HEK293 (cell line): ENCODE data around the gene SLBP.

Experiments used
- CTCF ChIA-PET: fragments of 350-600 bp; formaldehyde crosslinking; extraction: SDS; loops from one replicate; lab custom pipeline; 2021; ENCODE audit warnings: antibody characterized with exemption; lab: Yijun Ruan, JAX
- POLR2A ChIA-PET: fragments of 300-600 bp; formaldehyde crosslinking; extraction: SDS; loops from one replicate; lab custom pipeline; 2020; ENCODE audit warnings: antibody characterized with exemption, inconsistent platforms; lab: Yijun Ruan, JAX
- H3K27ac ChIP-seq: fragments of 200-500 bp; sonication (Bioruptor generic); 2 replicates; pipeline ENCODE4 v1.5.1; 2014; ENCODE audit warnings: low read depth, low read length, control low read depth, inconsistent platforms; ENCODE audit errors: extremely low read depth
- H3K36me3 ChIP-seq, 2 experiments: fragments of 200-500 bp in 1 of 2; sonication (Bioruptor generic) in 1 of 2; 1 replicate in 1 of 2; 2 replicates in 1 of 2; pipeline ENCODE4 v1.5.1; 2014 to 2017; ENCODE audit warnings: inconsistent platforms in 2 of 2, low read length in 2 of 2; ENCODE audit not compliant: control insufficient read depth in 2 of 2, insufficient read depth in 1 of 2
- H3K4me1 ChIP-seq: fragments of 200-500 bp; sonication (Bioruptor generic); 2 replicates; pipeline ENCODE4 v1.5.1; 2014; ENCODE audit warnings: mild to moderate bottlenecking, low read length, inconsistent platforms; ENCODE audit not compliant: control insufficient read depth, insufficient read depth
- H3K4me3 ChIP-seq: 2 replicates; pipeline ENCODE4 v1.5.1; 2011; ENCODE audit warnings: low read depth, mild to moderate bottlenecking, control low read depth, low read length, moderate library complexity
- H3K9me3 ChIP-seq: fragments of 200-500 bp; sonication (Bioruptor generic); 2 replicates; pipeline ENCODE4 v1.5.1; 2014; ENCODE audit warnings: low read depth, low read length, inconsistent platforms; ENCODE audit not compliant: control insufficient read depth, insufficient read depth
- BCL11A ChIP-seq: fragments of 450-650 bp; formaldehyde crosslinking; IDR thresholded peaks from 2 replicates; pipeline ENCODE4 v1.5.1; 2016; ENCODE audit warnings: low read depth, missing biosample characterization, missing genetic modification characterization
- ELK4 ChIP-seq: IDR thresholded peaks from 2 replicates; pipeline ENCODE4 v1.6.1; 2011; ENCODE audit warnings: mild to moderate bottlenecking, low read depth, low read length, borderline replicate concordance
- GLIS1 ChIP-seq: fragments of 450-650 bp; formaldehyde crosslinking; IDR thresholded peaks from 2 replicates; pipeline ENCODE4 v1.5.1; 2016; ENCODE audit warnings: missing biosample characterization, missing genetic modification characterization
- HOXA7 ChIP-seq: sonication (generic); formaldehyde crosslinking; IDR thresholded peaks from 2 replicates; pipeline ENCODE4 v1.8.1; 2022; ENCODE audit warnings: missing genetic modification reagents, borderline replicate concordance
- INSM2 ChIP-seq: fragments of 450-650 bp; formaldehyde crosslinking; IDR thresholded peaks from 2 replicates; pipeline ENCODE4 v1.5.1; 2016; ENCODE audit warnings: missing biosample characterization, missing genetic modification characterization
- MYNN ChIP-seq: fragments of 450-650 bp; formaldehyde crosslinking; IDR thresholded peaks from 2 replicates; pipeline ENCODE4 v1.5.1; 2016; ENCODE audit warnings: missing biosample characterization, missing genetic modification characterization, borderline replicate concordance
- ZBTB49 ChIP-seq: fragments of 450-650 bp; formaldehyde crosslinking; IDR thresholded peaks from 2 replicates; pipeline ENCODE4 v1.5.1; 2016; ENCODE audit warnings: missing biosample characterization, missing genetic modification characterization, low read depth
- ZNF10 ChIP-seq: fragments of 450-650 bp; formaldehyde crosslinking; IDR thresholded peaks from 2 replicates; pipeline ENCODE4 v1.5.1; 2017; ENCODE audit warnings: missing biosample characterization, missing genetic modification characterization
- ZNF146 ChIP-seq: fragments of 450-650 bp; formaldehyde crosslinking; IDR thresholded peaks from 2 replicates; pipeline ENCODE4 v1.5.1; 2016; ENCODE audit warnings: missing biosample characterization, missing genetic modification characterization
- ZNF175 ChIP-seq: fragments of 450-650 bp; formaldehyde crosslinking; IDR thresholded peaks from 2 replicates; pipeline ENCODE4 v1.5.1; 2016; ENCODE audit warnings: missing biosample characterization, missing genetic modification characterization
- ZNF214 ChIP-seq: fragments of 450-650 bp; formaldehyde crosslinking; IDR thresholded peaks from 2 replicates; pipeline ENCODE4 v1.5.1; 2017; ENCODE audit warnings: missing biosample characterization, mild to moderate bottlenecking, missing genetic modification characterization, borderline replicate concordance
- ZNF248 ChIP-seq: fragments of 450-650 bp; formaldehyde crosslinking; IDR thresholded peaks from 2 replicates; pipeline ENCODE4 v1.5.1; 2017; ENCODE audit warnings: missing biosample characterization, missing genetic modification characterization
- ZNF350 ChIP-seq: fragments of 450-650 bp; formaldehyde crosslinking; IDR thresholded peaks from 2 replicates; pipeline ENCODE4 v1.5.0; 2017; ENCODE audit warnings: missing biosample characterization, mild to moderate bottlenecking, missing genetic modification characterization
- ZNF354C ChIP-seq: fragments of 450-650 bp; formaldehyde crosslinking; IDR thresholded peaks from 2 replicates; pipeline ENCODE4 v1.5.1; 2016; ENCODE audit warnings: missing biosample characterization, missing genetic modification characterization, low read depth, borderline replicate concordance
- ZNF394 ChIP-seq: fragments of 450-650 bp; formaldehyde crosslinking; IDR thresholded peaks from 2 replicates; pipeline ENCODE4 v1.5.1; 2016; ENCODE audit warnings: missing biosample characterization, missing genetic modification characterization, mild to moderate bottlenecking, moderate library complexity, borderline replicate concordance
- ZNF423 ChIP-seq: fragments of 450-650 bp; formaldehyde crosslinking; IDR thresholded peaks from 2 replicates; pipeline ENCODE4 v1.5.1; 2016; ENCODE audit warnings: missing biosample characterization, missing genetic modification characterization
- ZNF529 ChIP-seq: fragments of 450-650 bp; formaldehyde crosslinking; IDR thresholded peaks from 2 replicates; pipeline ENCODE4 v1.5.1; 2017; ENCODE audit warnings: missing genetic modification characterization, missing biosample characterization; ENCODE audit not compliant: insufficient replicate concordance
- ZNF561 ChIP-seq: fragments of 450-650 bp; IDR thresholded peaks from 2 replicates; pipeline ENCODE4 v1.5.1; 2018; ENCODE audit warnings: missing biosample characterization, missing genetic modification characterization, borderline replicate concordance
- ZNF596 ChIP-seq: fragments of 450-650 bp; IDR thresholded peaks from 2 replicates; pipeline ENCODE4 v1.5.0; 2018; ENCODE audit warnings: missing biosample characterization, mild to moderate bottlenecking, missing genetic modification characterization, moderate library complexity
- ZNF600 ChIP-seq: fragments of 450-650 bp; formaldehyde crosslinking; IDR thresholded peaks from 2 replicates; pipeline ENCODE4 v1.5.1; 2016; ENCODE audit warnings: missing biosample characterization, missing genetic modification characterization
- ZNF624 ChIP-seq: fragments of 450-650 bp; formaldehyde crosslinking; IDR thresholded peaks from 2 replicates; pipeline ENCODE4 v1.5.1; 2017; ENCODE audit warnings: missing biosample characterization, missing genetic modification characterization
- ZNF677 ChIP-seq: fragments of 450-650 bp; IDR thresholded peaks from 2 replicates; pipeline ENCODE4 v1.5.0; 2018; ENCODE audit warnings: missing biosample characterization, mild to moderate bottlenecking, missing genetic modification characterization, moderate library complexity
- ZNF768 ChIP-seq: fragments of 450-650 bp; formaldehyde crosslinking; IDR thresholded peaks from 2 replicates; pipeline ENCODE4 v1.5.1; 2018; ENCODE audit warnings: missing biosample characterization, mild to moderate bottlenecking, missing genetic modification characterization
- ZNF776 ChIP-seq: fragments of 450-650 bp; formaldehyde crosslinking; IDR thresholded peaks from 2 replicates; pipeline ENCODE4 v1.5.0; 2017; ENCODE audit warnings: missing biosample characterization, missing genetic modification characterization, borderline replicate concordance
- ZNF837 ChIP-seq: fragments of 450-650 bp; formaldehyde crosslinking; IDR thresholded peaks from 2 replicates; pipeline ENCODE4 v1.5.1; 2016; ENCODE audit warnings: missing biosample characterization, missing genetic modification characterization
- TF ChIP-seq, protein P1 (sequence below): fragments of 450-650 bp; formaldehyde crosslinking; IDR thresholded peaks from 2 replicates; pipeline ENCODE4 v1.5.1; 2016; ENCODE audit warnings: missing biosample characterization, missing genetic modification characterization
- TF ChIP-seq, protein P2 (sequence below): fragments of 450-650 bp; formaldehyde crosslinking; IDR thresholded peaks from 2 replicates; pipeline ENCODE4 v1.5.1; 2016; ENCODE audit warnings: missing biosample characterization, missing genetic modification characterization

SLBP gene

GRCh38 chr4:1659104-1660043 is 52.7 kb downstream of the SLBP start:
- ChIA-PET CTCF (no interaction called here), POLR2A (interaction anchor here (0.6 kb wide), 1 partner anchor 20 kb away, joined by 4 read pairs; no protein-coding TSS in a partner anchor)
- no peak for TF ChIP-seq ZNF214 (tag by site-specific recombination)
- TF ChIP-seq ZNF10 (tag by site-specific recombination), result no peak
- TF ChIP-seq, protein P1, sequence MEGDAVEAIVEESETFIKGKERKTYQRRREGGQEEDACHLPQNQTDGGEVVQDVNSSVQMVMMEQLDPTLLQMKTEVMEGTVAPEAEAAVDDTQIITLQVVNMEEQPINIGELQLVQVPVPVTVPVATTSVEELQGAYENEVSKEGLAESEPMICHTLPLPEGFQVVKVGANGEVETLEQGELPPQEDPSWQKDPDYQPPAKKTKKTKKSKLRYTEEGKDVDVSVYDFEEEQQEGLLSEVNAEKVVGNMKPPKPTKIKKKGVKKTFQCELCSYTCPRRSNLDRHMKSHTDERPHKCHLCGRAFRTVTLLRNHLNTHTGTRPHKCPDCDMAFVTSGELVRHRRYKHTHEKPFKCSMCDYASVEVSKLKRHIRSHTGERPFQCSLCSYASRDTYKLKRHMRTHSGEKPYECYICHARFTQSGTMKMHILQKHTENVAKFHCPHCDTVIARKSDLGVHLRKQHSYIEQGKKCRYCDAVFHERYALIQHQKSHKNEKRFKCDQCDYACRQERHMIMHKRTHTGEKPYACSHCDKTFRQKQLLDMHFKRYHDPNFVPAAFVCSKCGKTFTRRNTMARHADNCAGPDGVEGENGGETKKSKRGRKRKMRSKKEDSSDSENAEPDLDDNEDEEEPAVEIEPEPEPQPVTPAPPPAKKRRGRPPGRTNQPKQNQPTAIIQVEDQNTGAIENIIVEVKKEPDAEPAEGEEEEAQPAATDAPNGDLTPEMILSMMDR (tag by site-specific recombination), result no peak
- no peak for TF ChIP-seq ZNF677 (tag by site-specific recombination)
- TF ChIP-seq MYNN, result no peak
- no peak for TF ChIP-seq GLIS1 (tag by site-specific recombination)
- TF ChIP-seq ZNF354C (tag by site-specific recombination), result no peak
- TF ChIP-seq ZNF600 (tag by site-specific recombination), result no peak
- TF ChIP-seq ZNF776, result no peak
- no peak for TF ChIP-seq INSM2
- TF ChIP-seq ZNF529 (tag by site-specific recombination), result no peak
- TF ChIP-seq ZNF146, result no peak
- TF ChIP-seq ZNF175 (tag by site-specific recombination), result no peak
- TF ChIP-seq, protein P2, sequence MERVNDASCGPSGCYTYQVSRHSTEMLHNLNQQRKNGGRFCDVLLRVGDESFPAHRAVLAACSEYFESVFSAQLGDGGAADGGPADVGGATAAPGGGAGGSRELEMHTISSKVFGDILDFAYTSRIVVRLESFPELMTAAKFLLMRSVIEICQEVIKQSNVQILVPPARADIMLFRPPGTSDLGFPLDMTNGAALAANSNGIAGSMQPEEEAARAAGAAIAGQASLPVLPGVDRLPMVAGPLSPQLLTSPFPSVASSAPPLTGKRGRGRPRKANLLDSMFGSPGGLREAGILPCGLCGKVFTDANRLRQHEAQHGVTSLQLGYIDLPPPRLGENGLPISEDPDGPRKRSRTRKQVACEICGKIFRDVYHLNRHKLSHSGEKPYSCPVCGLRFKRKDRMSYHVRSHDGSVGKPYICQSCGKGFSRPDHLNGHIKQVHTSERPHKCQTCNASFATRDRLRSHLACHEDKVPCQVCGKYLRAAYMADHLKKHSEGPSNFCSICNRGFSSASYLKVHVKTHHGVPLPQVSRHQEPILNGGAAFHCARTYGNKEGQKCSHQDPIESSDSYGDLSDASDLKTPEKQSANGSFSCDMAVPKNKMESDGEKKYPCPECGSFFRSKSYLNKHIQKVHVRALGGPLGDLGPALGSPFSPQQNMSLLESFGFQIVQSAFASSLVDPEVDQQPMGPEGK (tag by site-specific recombination), result no peak
- no peak for TF ChIP-seq BCL11A
- TF ChIP-seq HOXA7 (CRISPR knock-in tag), result no peak
- no peak for TF ChIP-seq ZNF248

GRCh38 chr4:1658581-1658980 is 53.5 kb downstream of the SLBP start:
- CTCF ChIA-PET, result no interaction called here
- TF ChIP-seq ZNF624 (no peak), ZNF350 (no peak), ZNF394 (tag by site-specific recombination) (no peak), ZNF837 (no peak), ZNF561 (tag by site-specific recombination) (no peak), ZBTB49 (no peak), ZNF423 (tag by site-specific recombination) (no peak), ZNF596 (tag by site-specific recombination) (no peak), ZNF768 (no peak), ELK4 (no peak)

More at GRCh38 chr4:1659104-1660043, 52.7 kb downstream of the SLBP start:
- Histone ChIP-seq H3K36me3 (no peaks in the 10 kb centered on the region), H3K9me3 (no peaks in the 10 kb centered on the region), H3K4me1 (no peaks in the 10 kb centered on the region), H3K4me3 (no peak overlapping the region), H3K27ac (no peak overlapping the region)

More at GRCh38 chr4:1658581-1658980, 53.5 kb downstream of the SLBP start:
- no peaks in the 10 kb centered on the region for H3K4me1 ChIP-seq
- no peaks in the 10 kb centered on the region for H3K9me3 ChIP-seq
- H3K4me3 ChIP-seq, result no peak overlapping the region
- POLR2A ChIA-PET, result no interaction called here
- H3K36me3 ChIP-seq, result no peaks in the 10 kb centered on the region
- H3K27ac ChIP-seq, result no peak overlapping the region
